ENCODE results near the gene DDX50.

DNA sequence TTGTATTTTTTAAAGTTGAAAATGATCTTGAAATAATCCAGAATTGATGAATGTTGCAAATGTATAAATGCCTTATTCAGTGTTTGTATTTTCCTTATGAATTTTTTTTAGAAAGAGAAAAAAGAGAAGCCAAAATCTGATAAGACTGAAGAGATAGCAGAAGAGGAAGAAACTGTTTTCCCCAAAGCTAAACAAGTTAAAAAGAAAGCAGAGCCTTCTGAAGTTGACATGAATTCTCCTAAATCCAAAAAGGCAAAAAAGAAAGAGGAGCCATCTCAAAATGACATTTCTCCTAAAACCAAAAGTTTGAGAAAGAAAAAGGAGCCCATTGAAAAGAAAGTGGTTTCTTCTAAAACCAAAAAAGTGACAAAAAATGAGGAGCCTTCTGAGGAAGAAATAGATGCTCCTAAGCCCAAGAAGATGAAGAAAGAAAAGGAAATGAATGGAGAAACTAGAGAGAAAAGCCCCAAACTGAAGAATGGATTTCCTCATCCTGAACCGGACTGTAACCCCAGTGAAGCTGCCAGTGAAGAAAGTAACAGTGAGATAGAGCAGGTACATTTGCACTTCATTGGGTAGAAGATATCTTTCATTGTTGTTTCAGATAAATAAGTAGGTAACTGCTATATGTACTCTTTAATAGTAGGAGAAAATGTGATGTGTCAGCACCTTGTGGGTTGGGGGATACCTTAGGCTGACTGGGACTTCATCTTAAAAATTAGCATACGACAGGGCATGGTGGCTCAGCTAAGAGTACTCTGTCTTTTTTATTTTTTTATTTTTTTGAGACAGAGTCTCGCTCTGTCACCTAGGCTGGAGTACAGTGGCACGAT lies 58.8 kb downstream of the DDX50 start:
- TF ChIP-seq, protein P1, sequence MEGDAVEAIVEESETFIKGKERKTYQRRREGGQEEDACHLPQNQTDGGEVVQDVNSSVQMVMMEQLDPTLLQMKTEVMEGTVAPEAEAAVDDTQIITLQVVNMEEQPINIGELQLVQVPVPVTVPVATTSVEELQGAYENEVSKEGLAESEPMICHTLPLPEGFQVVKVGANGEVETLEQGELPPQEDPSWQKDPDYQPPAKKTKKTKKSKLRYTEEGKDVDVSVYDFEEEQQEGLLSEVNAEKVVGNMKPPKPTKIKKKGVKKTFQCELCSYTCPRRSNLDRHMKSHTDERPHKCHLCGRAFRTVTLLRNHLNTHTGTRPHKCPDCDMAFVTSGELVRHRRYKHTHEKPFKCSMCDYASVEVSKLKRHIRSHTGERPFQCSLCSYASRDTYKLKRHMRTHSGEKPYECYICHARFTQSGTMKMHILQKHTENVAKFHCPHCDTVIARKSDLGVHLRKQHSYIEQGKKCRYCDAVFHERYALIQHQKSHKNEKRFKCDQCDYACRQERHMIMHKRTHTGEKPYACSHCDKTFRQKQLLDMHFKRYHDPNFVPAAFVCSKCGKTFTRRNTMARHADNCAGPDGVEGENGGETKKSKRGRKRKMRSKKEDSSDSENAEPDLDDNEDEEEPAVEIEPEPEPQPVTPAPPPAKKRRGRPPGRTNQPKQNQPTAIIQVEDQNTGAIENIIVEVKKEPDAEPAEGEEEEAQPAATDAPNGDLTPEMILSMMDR (IDR thresholded peaks at IDR 0.05 in 4 of 5, conservative IDR thresholded peaks at IDR 0.05 in 1 of 5), result no peak
- no peak for TF ChIP-seq POLR2A (IDR thresholded peaks at IDR 0.05)
